COLO668 (cell line): ENCODE results near the gene PTPRB.
"Not testable (repeated sequence)": the region's sequence is repeated elsewhere in the genome, so short reads cannot be mapped to it uniquely, and the experiment has no call there.

Source experiments
- DNase-seq: peaks from one replicate; lab custom pipeline; 2025; ENCODE audit not compliant: unreplicated experiment; lab: John Stamatoyannopoulos, UW

The PTPRB gene

DNA sequence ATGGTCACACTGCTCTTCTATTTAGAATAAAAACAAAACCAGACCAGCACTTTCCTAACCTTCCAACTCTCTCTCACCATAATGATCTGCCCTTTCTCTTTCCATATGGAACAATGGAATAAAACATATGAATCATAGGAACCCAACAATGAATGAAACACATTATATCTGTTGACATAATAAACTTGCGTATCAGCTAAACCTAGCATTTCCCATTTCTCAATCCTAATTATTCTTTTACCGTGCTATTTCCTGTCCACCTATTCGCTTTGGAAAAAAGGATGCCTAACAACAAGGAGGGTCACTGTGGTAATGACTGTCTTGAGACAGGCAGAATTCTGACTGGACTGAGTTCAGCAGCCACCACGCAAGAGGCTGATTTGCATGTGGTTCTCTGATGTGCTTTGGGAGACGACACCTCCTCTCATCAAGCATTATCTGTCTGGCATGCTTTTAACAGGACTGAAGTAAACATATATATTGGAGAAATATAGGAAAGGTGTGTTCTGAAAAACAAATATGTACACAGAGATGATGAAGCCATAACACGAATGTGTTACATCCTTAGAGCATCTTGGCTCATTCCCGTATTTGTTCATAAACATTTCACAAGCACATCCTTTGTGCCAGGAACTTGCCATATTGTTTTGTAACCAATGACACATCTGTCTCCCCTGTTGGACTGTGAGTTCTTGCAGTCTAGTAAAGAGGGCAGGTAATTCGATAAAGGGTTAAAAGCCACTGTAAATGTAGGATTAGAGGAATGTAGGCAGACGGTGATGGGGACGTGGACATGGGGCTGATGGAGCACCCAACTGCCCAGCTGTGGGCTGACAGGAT lies 87.7 kb downstream of the PTPRB start:
- DNase-seq: peak; percentile 15

GRCh38 chr12:70543444-70543843 lies 93.8 kb downstream of the PTPRB start:
- no peak for DNase-seq

- peak; percentile 20 for DNase-seq
Measured at GRCh38 chr12:70540996-70541395, 96.2 kb downstream of the PTPRB start.

DNA sequence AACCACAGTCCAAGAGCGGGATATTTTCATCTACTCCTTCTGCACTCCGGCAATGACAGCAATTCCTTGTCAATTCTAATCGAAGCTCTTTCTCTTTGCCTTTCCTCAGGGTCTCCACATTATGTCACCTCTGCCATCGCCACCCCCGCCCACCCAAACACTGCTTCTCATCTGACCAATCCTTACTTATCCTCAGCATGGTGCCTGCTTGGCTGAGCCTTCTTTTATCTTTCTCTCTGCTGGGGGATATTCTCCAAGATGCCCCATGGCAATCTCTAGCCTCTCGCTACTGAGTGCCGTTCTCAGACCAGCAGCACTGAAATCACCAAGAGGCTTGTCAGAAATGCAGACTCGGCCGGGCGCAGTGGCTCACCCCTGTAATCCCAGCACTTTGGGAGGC lies 100.6 kb downstream of the PTPRB start:
- DNase-seq: no peak

DNA sequence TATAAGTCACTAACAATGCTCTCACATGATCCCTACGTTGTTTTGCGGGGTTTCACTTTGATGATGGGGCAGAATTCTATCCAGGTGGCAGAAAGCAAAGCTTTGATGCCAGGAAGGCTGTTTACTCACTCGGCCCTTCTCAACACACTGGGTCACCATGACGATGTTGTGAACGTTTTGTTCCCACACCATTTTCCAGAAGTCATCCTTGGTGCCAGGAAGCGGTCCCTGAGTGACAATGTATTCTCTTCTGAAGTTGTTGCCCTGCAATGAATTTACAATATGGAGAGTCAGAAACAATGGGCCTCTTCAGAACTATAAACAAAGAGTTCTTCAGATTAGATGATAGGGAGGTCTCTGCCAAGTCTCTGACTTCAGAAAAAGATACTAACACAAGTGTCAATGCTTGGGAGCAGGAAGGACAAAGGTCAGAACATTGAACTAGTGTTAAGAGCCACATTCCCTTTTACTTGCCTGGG lies 101.3 kb downstream of the PTPRB start:
- DNase-seq: peak; percentile 45

- no peak for DNase-seq
Measured at GRCh38 chr12:70534466-70534865, 102.8 kb downstream of the PTPRB start.

GRCh38 chr12:70529647-70530046 lies 107.6 kb downstream of the PTPRB start:
- DNase-seq: no peak

DNA sequence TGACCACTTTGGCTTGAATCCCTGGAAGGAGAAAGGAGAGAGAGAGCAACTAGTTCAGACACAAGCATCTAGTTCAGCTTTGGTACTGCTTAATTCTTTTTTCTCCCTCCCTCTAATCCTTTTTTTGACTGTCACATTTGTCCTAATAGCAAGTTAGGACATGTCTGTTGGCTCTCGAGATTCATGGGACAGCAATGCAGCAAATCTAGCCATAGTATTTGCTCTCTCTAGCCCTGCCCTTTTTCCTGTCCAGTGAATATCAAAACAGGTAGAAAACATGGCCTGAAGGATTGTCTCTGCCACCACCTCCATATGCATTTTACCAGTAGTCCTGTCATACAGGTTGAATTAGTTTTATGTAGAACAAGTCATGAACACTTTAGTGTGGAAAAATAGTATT lies 116.4 kb downstream of the PTPRB start:
- no peak for DNase-seq

- no peak for DNase-seq
Measured at GRCh38 chr12:70513426-70513825, 123.8 kb downstream of the PTPRB start.

DNA sequence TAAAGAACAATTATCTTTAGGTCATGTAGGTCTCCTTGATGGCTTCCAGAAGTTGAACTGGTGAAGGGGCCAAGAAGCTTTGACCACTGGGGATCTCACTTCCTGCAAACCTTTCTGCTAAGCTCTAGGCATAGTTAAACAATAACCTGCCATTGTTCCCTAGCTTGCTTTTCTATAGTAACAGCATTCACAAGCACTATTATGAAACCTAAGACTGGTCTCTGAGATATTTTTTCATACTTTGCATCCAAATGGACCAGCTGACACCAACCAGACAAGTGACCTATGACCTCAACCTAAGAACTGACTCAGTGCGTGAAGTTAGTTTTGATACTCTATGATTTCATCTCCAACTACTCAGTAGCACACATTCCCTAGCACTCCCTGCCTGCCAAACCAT lies 129.1 kb downstream of the PTPRB start:
- DNase-seq: peak; percentile 12

DNA sequence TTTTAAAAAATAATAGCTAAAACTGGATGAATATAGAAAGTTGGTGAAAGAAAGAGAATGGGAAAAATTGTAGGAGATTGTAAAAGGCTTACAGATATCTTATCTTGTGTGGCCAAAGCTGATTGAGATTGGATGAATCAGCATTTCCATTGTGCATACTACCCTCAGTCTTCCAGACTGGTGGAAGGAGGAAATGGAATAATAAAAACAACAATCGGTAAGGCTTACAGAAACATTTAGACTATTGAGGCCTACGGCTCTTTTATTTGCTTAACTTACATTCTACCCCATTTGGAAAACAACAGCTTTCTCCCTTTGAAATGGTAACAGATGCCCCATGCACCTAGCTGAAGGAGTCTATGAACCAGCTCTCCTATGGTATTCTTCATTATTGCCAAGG lies 129.8 kb downstream of the PTPRB start:
- no peak for DNase-seq

- no peak for DNase-seq
Measured at GRCh38 chr12:70497508-70497907, 139.7 kb downstream of the PTPRB start.

DNA sequence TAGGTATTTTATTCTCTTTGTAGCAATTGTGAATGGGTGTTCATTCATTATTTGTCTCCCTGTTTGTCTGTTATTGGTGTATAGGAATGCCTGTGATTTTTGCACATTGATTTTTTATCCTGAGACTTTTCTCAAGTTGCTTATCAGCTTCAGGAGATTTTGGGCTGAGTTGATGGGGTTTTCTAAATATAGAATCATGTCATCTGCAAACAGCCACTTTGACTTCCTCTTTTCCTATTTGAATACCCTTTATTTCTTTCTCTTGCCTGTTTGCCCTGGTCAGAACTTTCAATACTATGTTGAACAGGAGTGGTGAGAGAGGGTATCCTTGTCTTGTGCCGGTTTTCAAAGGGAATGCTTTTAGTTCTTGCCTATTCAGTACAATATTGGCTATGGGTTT lies 144.3 kb downstream of the PTPRB start:
- DNase-seq: not testable (repeated sequence)

- DNase-seq: not testable (repeated sequence)
Measured at GRCh38 chr12:70490928-70491327, 146.3 kb downstream of the PTPRB start.

DNA sequence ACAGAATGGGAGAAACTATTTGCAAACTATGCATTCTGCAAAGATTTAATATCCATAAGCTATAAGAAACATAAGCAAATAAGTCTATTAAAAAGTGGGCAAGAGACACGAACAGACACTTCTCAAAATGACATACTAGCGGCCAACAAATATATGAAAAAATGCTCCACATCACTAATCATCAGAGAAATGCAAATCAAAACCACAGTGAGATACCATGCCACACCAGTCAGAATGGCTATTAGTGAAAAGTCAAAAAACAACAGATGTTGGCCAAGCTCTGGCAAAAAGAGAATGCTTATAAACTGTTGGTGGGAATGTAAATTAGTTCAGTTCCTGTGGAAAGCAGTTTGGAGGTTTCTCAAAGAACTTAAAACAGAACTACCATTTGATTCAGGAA lies 149.8 kb downstream of the PTPRB start:
- no peak for DNase-seq

- no peak for DNase-seq
Measured at GRCh38 chr12:70486588-70486987, 150.6 kb downstream of the PTPRB start.

GRCh38 chr12:70485704-70486103 lies 151.5 kb downstream of the PTPRB start:
- no peak for DNase-seq

- no peak for DNase-seq
Measured at GRCh38 chr12:70484464-70484863, 152.8 kb downstream of the PTPRB start.

GRCh38 chr12:70482764-70483163 lies 154.5 kb downstream of the PTPRB start:
- DNase-seq: no peak

DNA sequence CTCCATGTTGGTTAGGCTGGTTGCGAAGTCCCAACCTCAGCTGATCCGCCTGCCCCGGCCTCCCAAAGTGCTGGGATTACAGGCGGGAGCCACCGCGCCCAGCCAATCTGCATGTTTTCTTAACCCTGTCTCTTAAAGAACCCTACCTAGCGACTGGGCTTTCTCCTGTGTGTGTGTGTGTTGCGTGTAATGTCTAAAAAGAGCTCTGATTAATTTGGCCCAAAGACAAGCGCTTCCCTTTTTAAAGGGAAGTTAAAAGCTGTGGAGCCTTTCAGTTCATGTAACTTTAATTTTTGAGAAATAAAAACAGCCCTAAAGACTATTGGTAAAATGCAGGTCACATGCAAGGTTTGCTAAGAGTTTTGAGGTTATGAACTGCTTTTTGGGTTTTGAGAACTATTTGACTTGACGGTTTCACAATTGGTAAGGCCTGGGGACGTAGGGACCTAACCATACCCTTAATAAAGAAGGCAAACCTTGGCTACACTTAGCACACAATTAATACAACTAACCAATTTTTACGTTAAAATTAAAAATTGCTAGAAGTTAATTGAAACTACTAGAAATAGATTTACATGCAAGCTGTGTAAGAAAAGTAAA lies 167.9 kb downstream of the PTPRB start:
- DNase-seq: no peak

GRCh38 chr12:70468741-70469140 lies 168.5 kb downstream of the PTPRB start:
- no peak for DNase-seq

- DNase-seq: no peak
Measured at GRCh38 chr12:70467918-70468733, 169.1 kb downstream of the PTPRB start.
